HL-60 (cell line): ENCODE data around the gene SLC9C2.
"Not testable (repeated sequence)": the region's sequence is repeated elsewhere in the genome, so short reads cannot be mapped to it uniquely, and the experiment has no call there.

Source experiments
- DNase-seq, 2 experiments: peaks; one replicate each; pipeline ENCODE4 v3.0.0-alpha.2; 2010 to 2020; ENCODE audit warnings: low read depth in 1 of 2, low spot score in 1 of 2
- H3K27ac ChIP-seq: fragments of 250-450 bp; sonication (Bioruptor Pico); replicated peaks from 2 replicates; pipeline ENCODE4 v1.5.1; 2020; ENCODE audit warnings: mild to moderate bottlenecking, moderate library complexity
- H3K27me3 ChIP-seq: fragments of 250-450 bp; sonication (Bioruptor Pico); 2 replicates; pipeline ENCODE4 v1.5.1; 2021; ENCODE audit warnings: mild to moderate bottlenecking, moderate library complexity; ENCODE audit not compliant: insufficient read depth, poor library complexity, severe bottlenecking
- H3K4me3 ChIP-seq: replicated peaks from 2 replicates; pipeline ENCODE4 v1.5.1; 2011; ENCODE audit warnings: mild to moderate bottlenecking, control low read depth, low read length; ENCODE audit not compliant: insufficient read depth
- GABPA ChIP-seq: IDR thresholded peaks from 2 replicates; pipeline ENCODE4 v1.6.1; 2012; ENCODE audit warnings: low read depth
- POLR2AphosphoS5 ChIP-seq: IDR thresholded peaks from 2 replicates; pipeline ENCODE4 v1.6.1; 2012; ENCODE audit warnings: low read depth
- REST ChIP-seq: IDR thresholded peaks from 2 replicates; pipeline ENCODE4 v1.6.1; 2012; ENCODE audit warnings: low read depth; ENCODE audit not compliant: insufficient replicate concordance
- SPI1 ChIP-seq: IDR thresholded peaks from 2 replicates; pipeline ENCODE4 v1.6.1; 2012; ENCODE audit warnings: low read depth, mild to moderate bottlenecking, borderline replicate concordance
- TF ChIP-seq, protein P1 (sequence below): IDR thresholded peaks from one replicate; pipeline ENCODE4 v1.5.1; 2011; ENCODE audit warnings: low read length, control low read depth, inconsistent platforms; ENCODE audit not compliant: insufficient read depth

The SLC9C2 gene

DNA sequence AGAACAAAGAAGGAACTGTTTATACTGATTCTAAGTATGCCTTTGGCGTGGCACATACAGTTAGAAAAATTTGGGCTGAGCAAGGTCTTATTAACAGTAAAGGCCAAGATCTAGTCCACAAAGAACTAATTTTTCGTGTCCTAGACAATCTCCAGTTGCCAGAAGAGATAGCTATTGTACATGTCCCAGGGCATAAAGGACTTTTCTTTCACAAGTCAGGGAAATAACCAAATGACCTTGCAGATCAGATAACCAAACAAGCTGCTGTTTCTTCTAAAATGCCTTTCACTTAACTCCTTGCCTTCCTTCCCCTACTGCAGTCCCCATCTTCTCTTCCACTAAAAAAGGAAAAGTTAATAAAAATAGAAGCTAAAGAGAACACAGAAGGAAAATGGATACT, 36.2 kb upstream of the SLC9C2 start:
- no peak for DNase-seq
- Histone ChIP-seq H3K27me3 (no peaks in the 10 kb centered on the region), H3K4me3 (no peak overlapping the region), H3K27ac (no peak overlapping the region)
- TF ChIP-seq POLR2AphosphoS5 (no peak), GABPA (no peak), SPI1 (no peak), REST (no peak)
- TF ChIP-seq, protein P1, sequence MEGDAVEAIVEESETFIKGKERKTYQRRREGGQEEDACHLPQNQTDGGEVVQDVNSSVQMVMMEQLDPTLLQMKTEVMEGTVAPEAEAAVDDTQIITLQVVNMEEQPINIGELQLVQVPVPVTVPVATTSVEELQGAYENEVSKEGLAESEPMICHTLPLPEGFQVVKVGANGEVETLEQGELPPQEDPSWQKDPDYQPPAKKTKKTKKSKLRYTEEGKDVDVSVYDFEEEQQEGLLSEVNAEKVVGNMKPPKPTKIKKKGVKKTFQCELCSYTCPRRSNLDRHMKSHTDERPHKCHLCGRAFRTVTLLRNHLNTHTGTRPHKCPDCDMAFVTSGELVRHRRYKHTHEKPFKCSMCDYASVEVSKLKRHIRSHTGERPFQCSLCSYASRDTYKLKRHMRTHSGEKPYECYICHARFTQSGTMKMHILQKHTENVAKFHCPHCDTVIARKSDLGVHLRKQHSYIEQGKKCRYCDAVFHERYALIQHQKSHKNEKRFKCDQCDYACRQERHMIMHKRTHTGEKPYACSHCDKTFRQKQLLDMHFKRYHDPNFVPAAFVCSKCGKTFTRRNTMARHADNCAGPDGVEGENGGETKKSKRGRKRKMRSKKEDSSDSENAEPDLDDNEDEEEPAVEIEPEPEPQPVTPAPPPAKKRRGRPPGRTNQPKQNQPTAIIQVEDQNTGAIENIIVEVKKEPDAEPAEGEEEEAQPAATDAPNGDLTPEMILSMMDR: no peak

DNA sequence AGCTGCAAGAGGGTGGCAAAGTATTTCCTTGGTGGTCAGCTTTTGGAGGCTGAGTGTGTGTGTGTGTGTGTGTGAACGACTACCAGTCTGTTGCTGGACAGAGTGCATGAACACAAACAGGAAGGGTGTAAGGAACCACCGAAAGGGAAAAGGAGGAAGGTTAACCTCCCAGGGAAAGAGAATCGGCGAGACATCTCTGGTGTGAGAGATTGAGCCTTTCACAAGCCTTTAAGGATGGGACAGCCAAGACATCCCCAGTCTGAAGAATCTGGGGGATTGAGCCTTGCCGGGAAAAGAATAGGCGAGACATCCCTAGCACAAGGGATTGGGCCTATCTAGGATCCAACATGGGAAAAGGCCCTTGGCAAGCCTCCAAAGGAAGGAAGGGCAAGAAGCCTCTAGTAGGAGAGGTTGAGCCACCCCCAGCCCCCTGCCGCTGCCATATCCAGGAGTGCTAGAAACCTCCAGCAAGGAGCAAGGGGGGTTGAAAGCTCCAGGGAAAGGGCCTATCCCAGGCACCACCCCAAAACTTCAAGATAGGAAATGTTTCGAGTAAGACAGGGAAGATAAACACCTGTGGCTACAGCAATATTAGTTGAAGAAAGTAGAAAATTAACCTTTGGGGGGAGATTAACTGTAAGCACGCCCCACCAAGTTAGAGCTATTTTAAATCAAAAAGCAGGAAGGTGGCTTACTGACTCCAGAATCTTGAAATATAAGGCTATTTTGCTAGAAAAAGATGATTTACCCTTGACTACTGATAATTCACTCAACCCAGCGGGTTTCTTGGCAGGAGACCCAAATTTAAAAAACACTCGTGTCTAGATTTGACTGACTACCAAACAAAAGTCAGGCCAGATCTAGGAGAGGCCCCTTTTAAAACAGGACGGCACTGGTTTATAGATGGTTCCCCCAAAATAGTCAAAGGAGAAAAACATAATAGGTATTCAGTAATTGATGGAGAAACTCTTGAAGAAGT, 35.5 kb upstream of the SLC9C2 start:
- Histone ChIP-seq H3K27me3 (no peaks in the 10 kb centered on the region), H3K4me3 (no peak overlapping the region), H3K27ac (no peak overlapping the region)
- DNase-seq: no peak
- TF ChIP-seq REST: no peak
- TF ChIP-seq, protein P1: no peak

DNA sequence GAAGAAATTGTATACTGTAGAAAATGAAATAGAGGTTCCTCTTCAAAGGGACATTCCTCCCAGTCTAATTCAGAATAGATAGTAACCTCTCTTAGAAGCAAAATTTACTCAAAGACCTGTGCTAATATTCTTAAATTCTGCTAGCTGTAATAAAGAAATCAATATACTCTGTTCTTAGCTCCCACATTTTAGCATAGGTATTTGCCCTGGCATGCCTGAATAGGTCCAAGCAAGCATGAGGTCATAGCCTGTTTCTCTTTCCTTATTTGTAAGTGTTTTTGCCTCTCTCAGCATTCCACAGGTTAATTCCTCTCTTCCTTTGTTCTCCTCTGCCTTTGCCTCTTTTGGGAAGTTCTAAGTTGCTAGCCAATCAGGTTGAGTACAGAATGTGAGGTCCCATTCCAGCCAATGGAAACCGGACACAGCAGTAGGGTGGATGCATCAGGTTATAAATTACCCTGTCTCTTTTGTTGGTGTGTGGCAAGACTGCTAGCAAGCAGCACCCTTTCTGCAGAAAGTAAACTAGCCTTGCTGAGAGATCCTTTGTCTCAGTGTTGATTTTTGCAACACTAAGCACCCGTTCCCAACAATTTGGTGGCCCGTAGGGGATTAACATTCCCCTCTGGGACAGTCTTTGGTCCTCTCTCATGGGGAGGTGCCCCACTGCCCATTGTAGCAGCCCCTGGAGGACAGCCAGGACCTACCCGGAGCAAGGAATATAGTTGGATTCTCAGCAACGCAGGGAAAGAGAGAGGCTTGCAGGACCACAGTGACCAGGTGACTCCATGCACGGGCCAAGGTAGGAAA, 34.6 kb upstream of the SLC9C2 start:
- not testable (repeated sequence) for H3K27ac ChIP-seq, DNase-seq, H3K4me3 ChIP-seq, H3K27me3 ChIP-seq

- H3K27me3 ChIP-seq: no peaks in the 10 kb centered on the region
- TF ChIP-seq POLR2AphosphoS5 (no peak), REST (no peak), GABPA (no peak), SPI1 (no peak)
- TF ChIP-seq, protein P1: no peak
- H3K4me3 ChIP-seq: no peak within 1 kb of the TSS
- no peak for DNase-seq
- no peak within 1 kb of the TSS for H3K27ac ChIP-seq
Measured at GRCh38 chr1:173635116-173635515, 32.2 kb upstream of the SLC9C2 start, which contains the start of gene TEX50. TEX50 (plus strand) TSS chr1:173635338; CDS start chr1:173635522, 184 bp downstream.
